ENCODE results near the gene IVD. TPM values are rescaled to one million over a fixed set of nuclear protein-coding genes. Genes with fewer than 3 reads are reported as not detected.

Gene IVD
- total and polyA plus RNA-seq, 2 donors: 18.8 to 28.3 TPM

DNA sequence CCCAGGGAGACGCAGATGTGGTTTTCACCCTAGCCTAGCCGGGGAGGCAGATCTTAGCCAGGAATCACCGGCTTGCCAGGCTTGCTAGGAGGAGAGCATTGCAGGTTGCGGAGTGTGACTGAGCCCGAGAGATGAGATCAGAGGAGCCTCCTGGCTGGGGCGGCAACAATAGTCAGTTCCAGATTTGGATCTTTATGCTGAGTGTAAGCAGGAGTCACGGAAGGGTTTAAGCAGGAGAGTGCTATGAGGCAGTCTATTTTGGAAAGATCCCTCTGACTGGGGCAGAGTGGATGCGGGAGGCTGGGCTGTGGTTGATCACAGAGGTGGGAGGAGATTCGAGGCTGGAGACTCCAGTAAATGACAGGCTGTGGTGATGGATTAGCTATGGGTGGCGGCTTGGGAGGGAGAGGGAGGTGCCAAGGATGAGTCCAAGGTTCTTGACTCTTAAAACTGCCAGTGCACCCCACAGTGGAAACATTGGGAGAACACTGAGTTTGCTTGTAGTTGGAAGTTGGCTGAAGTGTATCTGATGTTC is 24.7 kb downstream of the IVD start:
- peaks cover 3 to 11% of the 10 kb centered on the region in 2 donors for H3K4me1 ChIP-seq (ENCODE audit: control insufficient read depth in 2 of 2, insufficient read depth in 2 of 2, low read length in 2 of 2)
- 89% methylated on average over 10 of the region's 10 CpGs for WGBS
- DNase-seq (ENCODE audit: low read depth in 6 of 9, low spot score in 9 of 9): no peak
- no peak overlapping the region for H3K27ac ChIP-seq (ENCODE audit: low read depth in 1 of 2, low read length in 1 of 2)
- no peak overlapping the region for H3K4me3 ChIP-seq (ENCODE audit: low read length in 2 of 2)
- peaks cover 0 to 20% of the 10 kb centered on the region in 2 donors for H3K27me3 ChIP-seq (ENCODE audit: control insufficient read depth in 2 of 2, insufficient read depth in 1 of 2, low read length in 1 of 2)
- H3K9me3 ChIP-seq (ENCODE audit: control insufficient read depth in 2 of 2, insufficient read depth in 1 of 2, low read length in 1 of 2): no peaks in the 10 kb centered on the region
- no peaks in the 10 kb centered on the region for H3K36me3 ChIP-seq (ENCODE audit: control insufficient read depth in 2 of 2, insufficient read depth in 2 of 2, low read length in 1 of 2)

DNA sequence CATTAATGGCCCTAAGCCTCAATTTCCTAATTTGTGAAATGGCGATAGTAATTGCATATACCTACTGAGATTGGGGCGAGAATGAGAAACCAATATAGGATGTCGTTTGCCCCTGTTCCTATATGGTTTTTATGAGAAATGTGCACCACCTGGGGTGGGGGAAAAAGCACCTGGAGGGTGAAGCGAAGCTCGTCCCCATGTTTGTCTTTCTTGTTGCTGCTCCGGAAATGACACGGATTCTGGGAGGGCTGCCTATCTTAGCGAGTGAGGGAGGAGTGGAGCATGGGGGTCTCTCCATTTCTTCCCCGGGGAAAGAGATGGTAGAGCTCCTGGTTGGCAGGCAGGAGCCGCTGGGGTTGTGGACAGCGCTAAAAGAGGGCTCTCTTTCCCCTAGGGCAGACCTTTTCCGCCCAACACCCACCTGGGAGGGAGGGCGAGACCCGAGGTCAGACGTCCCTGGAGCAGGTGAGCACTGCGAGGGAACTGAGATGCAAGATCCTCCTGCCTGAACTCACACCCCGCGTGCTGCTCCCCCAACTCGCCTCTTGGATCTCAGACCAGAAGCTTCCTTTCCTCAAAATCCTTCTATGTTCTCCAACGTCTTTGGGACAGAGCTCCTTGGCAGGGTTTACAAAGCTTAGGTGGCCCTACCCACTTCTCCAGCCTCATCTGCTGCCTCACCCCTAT is 29.6 kb downstream of the IVD start:
- WGBS: 42% methylated on average over 20 of the region's 20 CpGs
- Histone ChIP-seq H3K27ac (ENCODE audit: low read depth in 1 of 2, low read length in 1 of 2) (peak overlapping the region in 1 of 2 donors; percentile 70), H3K27me3 (ENCODE audit: control insufficient read depth in 2 of 2, insufficient read depth in 1 of 2, low read length in 1 of 2) (peaks cover 40 to 65% of the 10 kb centered on the region in 2 donors), H3K4me3 (ENCODE audit: low read length in 2 of 2) (peak overlapping the region; percentile 32 to 44), H3K4me1 (ENCODE audit: control insufficient read depth in 2 of 2, insufficient read depth in 2 of 2, low read length in 2 of 2) (peaks cover 21 to 49% of the 10 kb centered on the region in 2 donors), H3K9me3 (ENCODE audit: control insufficient read depth in 2 of 2, insufficient read depth in 1 of 2, low read length in 1 of 2) (peaks cover 0 to 16% of the 10 kb centered on the region in 2 donors), H3K36me3 (ENCODE audit: control insufficient read depth in 2 of 2, insufficient read depth in 2 of 2, low read length in 1 of 2) (no peaks in the 10 kb centered on the region)
- DNase-seq (ENCODE audit: low read depth in 6 of 9, low spot score in 9 of 9): peak in 4 of 9 donors; percentile 47 to 73 (median 52)

DNA sequence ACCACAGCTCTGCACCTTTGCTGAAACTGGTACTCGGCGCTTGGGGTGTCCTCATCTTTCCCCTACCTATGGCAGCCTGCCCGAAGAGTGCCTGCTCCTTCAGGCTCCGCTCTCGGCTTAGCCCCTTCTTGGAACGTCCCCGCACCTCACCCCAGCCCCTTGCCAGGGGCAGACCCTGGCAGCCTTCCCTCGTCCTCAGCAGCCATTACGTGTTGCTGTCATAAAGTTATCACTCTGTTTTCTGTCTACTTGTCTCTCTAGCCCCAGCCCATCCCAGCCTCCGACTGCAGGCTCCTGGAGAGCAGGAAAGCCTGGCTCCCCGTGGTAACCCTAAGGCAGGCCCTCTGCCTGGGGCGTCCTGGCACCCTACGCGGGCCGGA is 30.1 kb downstream of the IVD start:
- no peaks in the 10 kb centered on the region for H3K36me3 ChIP-seq (ENCODE audit: control insufficient read depth in 2 of 2, insufficient read depth in 2 of 2, low read length in 1 of 2)
- H3K9me3 ChIP-seq (ENCODE audit: control insufficient read depth in 2 of 2, insufficient read depth in 1 of 2, low read length in 1 of 2): peaks cover 0 to 16% of the 10 kb centered on the region in 2 donors
- H3K4me1 ChIP-seq (ENCODE audit: control insufficient read depth in 2 of 2, insufficient read depth in 2 of 2, low read length in 2 of 2): peaks cover 24 to 52% of the 10 kb centered on the region in 2 donors
- peak overlapping the region in 1 of 2 donors; percentile 70 for H3K27ac ChIP-seq (ENCODE audit: low read depth in 1 of 2, low read length in 1 of 2)
- 11% methylated on average over 15 of the region's 15 CpGs for WGBS
- H3K4me3 ChIP-seq (ENCODE audit: low read length in 2 of 2): peak overlapping the region; percentile 32 to 44
- DNase-seq (ENCODE audit: low read depth in 6 of 9, low spot score in 9 of 9): peak in 1 of 9 donors; percentile 46
- peaks cover 42 to 67% of the 10 kb centered on the region in 2 donors for H3K27me3 ChIP-seq (ENCODE audit: control insufficient read depth in 2 of 2, insufficient read depth in 1 of 2, low read length in 1 of 2)

DNA sequence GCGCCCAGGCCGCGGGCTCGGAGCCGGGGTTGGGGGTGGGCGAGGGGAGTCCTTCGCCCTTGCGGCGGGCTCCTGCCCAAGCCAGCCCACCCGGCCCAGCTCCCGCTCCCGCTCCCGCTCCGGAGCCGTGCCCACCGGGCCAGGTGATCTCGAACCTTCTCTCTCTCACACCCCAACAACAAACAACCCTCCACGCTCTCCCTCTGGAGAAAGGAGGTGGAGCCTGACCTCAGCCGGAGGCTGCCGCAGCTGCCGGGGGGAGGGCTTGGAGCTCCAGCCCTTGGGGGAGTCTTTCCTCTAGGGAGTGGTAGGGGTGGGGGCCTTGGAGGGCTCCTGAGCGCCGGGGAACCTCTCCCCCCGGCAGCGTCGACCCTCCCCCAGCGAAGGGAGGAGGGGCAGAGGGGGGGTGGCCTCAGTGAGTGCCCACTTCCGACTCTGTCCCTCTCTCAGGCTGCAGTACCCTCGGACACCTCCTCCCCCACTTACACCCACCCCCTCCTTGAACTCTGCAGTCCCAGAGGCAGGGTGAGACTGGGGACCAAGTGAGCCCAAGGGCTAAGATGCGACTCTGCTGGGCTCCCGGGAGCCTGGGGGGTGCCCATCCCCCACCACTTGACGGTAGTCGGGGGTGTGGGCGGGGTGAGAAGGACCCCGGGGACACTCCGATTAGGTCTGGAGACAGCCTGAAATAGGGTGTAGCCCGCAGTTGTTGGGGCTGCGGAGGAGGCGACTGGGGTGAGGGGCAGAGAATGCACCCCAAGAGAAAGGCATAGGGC is 30.7 kb downstream of the IVD start:
- peaks cover 42 to 67% of the 10 kb centered on the region in 2 donors for H3K27me3 ChIP-seq (ENCODE audit: control insufficient read depth in 2 of 2, insufficient read depth in 1 of 2, low read length in 1 of 2)
- DNase-seq (ENCODE audit: low read depth in 6 of 9, low spot score in 9 of 9): peak in 3 of 9 donors; percentile 36 to 58 (median 53)

DNA sequence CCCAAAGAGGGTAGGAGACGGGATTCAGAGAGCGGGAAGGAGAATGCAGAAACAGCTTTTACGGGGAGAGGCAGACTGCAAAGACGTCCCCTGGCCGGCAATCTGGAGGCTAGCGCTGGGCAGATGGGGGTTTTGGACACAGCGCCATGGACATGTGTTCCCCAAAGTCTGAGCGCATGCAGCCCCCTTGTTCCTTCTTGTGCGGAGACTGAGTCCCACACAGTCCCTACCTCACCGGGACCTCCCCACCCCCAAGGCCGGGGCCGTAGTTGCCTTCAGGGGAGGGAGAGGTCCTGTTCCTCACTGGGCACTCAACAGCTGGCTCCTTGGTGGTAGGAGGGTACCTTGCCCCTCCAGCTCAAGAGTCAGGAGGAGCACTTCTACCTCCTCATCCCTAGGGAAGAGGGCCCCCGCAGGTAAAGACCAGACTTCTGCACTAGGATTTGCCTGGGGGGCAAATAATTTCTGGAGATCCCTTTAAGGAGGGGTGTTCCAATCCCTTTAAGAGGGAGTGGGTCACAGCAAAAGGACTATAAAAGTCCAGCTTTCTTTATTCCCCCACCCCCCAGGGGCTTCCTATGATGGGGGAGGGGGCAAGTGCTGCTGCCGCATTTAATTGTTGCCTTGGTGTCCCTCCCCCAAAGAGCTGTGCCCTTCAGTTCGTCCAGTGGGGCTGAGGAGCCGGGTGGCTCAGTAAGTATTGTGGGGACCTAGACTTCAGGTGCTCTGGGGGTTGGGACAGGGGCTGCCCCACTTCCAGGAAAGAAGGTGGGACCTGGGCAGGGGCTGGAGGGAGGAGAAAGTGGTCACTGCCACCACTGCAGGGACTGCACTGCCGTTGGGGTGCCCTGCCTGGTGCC is 31.5 kb downstream of the IVD start:
- no peaks in the 10 kb centered on the region for H3K36me3 ChIP-seq (ENCODE audit: control insufficient read depth in 2 of 2, insufficient read depth in 2 of 2, low read length in 1 of 2)
- H3K27ac ChIP-seq (ENCODE audit: low read depth in 1 of 2, low read length in 1 of 2): no peak overlapping the region
- peaks cover 43 to 72% of the 10 kb centered on the region in 2 donors for H3K27me3 ChIP-seq (ENCODE audit: control insufficient read depth in 2 of 2, insufficient read depth in 1 of 2, low read length in 1 of 2)
- WGBS: 16% methylated on average over 17 of the region's 17 CpGs
- H3K4me1 ChIP-seq (ENCODE audit: control insufficient read depth in 2 of 2, insufficient read depth in 2 of 2, low read length in 2 of 2): peaks cover 26 to 52% of the 10 kb centered on the region in 2 donors
- peaks cover 0 to 16% of the 10 kb centered on the region in 2 donors for H3K9me3 ChIP-seq (ENCODE audit: control insufficient read depth in 2 of 2, insufficient read depth in 1 of 2, low read length in 1 of 2)
- no peak overlapping the region for H3K4me3 ChIP-seq (ENCODE audit: low read length in 2 of 2)
- DNase-seq (ENCODE audit: low read depth in 6 of 9, low spot score in 9 of 9): no peak

More for the DNA sequence above, 30.7 kb downstream of the IVD start:
- peaks cover 0 to 16% of the 10 kb centered on the region in 2 donors for H3K9me3 ChIP-seq (ENCODE audit: control insufficient read depth in 2 of 2, insufficient read depth in 1 of 2, low read length in 1 of 2)
- H3K4me1 ChIP-seq (ENCODE audit: control insufficient read depth in 2 of 2, insufficient read depth in 2 of 2, low read length in 2 of 2): peaks cover 24 to 52% of the 10 kb centered on the region in 2 donors
- no peaks in the 10 kb centered on the region for H3K36me3 ChIP-seq (ENCODE audit: control insufficient read depth in 2 of 2, insufficient read depth in 2 of 2, low read length in 1 of 2)
- peak overlapping the region; percentile 32 to 44 for H3K4me3 ChIP-seq (ENCODE audit: low read length in 2 of 2)
- H3K27ac ChIP-seq (ENCODE audit: low read depth in 1 of 2, low read length in 1 of 2): no peak overlapping the region
- 1% methylated on average over 39 of the region's 39 CpGs for WGBS

DNA sequence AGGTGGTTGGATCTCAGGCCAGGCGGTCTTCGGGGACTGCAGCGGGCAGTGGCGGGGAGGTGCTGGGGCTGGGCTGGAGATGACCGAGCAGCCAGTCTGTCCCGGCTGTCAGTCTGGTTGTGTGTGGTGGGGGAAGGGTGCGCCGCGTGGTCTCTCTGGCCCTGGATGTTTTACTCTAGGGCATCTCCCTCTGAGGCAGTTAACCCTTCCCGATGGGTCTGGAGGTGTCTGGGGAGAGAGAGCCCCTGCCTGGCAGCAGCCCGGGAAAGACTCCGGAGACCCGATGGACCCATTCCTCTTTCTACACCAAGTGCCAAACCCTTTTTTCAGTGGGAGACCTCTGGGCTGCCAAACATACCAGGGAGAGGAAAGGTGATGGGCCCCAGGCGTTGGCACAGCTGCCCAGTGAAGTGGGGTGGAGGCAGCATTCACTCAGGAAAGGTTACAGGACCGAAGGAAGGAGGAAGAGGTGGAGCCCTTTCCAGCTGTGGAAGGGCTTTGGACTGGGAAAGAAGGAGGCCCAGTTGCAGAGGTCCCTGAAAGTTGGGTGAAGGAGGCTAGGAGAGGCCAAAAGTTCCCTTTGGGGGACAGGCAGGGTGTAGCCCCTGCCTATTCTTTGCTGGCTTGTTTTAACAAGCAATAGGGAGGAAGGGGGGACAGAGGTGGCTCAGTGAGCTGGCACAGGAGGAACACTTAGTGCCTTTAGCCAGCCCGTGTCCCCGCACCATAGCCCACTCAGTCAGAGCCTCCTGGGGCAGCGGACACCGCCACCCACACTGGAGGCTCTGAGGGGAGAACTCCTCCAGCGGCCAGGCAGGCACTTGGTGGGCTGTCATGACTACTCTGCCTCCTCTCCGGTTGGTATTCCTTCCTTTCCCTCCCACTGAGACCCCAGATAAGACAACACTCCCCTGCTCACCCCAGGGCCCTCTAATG is 32.4 kb downstream of the IVD start:
- DNase-seq (ENCODE audit: low read depth in 6 of 9, low spot score in 9 of 9): no peak
- no peak overlapping the region for H3K27ac ChIP-seq (ENCODE audit: low read depth in 1 of 2, low read length in 1 of 2)
- 78% methylated on average over 21 of the region's 21 CpGs for WGBS
- peaks cover 50 to 81% of the 10 kb centered on the region in 2 donors for H3K27me3 ChIP-seq (ENCODE audit: control insufficient read depth in 2 of 2, insufficient read depth in 1 of 2, low read length in 1 of 2)
- peaks cover 33 to 60% of the 10 kb centered on the region in 2 donors for H3K4me1 ChIP-seq (ENCODE audit: control insufficient read depth in 2 of 2, insufficient read depth in 2 of 2, low read length in 2 of 2)
- no peaks in the 10 kb centered on the region for H3K36me3 ChIP-seq (ENCODE audit: control insufficient read depth in 2 of 2, insufficient read depth in 2 of 2, low read length in 1 of 2)
- no peak overlapping the region for H3K4me3 ChIP-seq (ENCODE audit: low read length in 2 of 2)
- peaks cover 0 to 16% of the 10 kb centered on the region in 2 donors for H3K9me3 ChIP-seq (ENCODE audit: control insufficient read depth in 2 of 2, insufficient read depth in 1 of 2, low read length in 1 of 2)

DNA sequence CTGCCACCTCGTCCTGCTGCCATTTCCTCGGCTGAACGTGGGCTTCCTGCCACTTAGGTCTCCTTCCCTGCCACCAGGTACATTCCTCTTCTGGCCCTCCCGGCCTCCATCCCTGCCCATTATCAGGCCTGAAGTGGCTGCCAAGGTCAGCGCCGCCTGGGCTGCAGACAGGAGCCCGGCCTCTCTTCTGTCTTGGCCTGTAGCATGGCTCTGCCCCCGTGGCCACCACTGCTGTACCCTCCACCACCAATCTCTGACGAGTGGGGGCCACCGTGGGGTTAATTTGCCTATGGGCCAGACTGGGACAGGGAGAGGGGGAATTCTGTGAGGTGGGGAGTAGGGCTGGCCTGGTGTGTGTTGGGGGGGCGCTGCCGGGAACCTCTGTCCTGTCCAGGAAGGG is 33.1 kb downstream of the IVD start:
- Histone ChIP-seq H3K4me1 (ENCODE audit: control insufficient read depth in 2 of 2, insufficient read depth in 2 of 2, low read length in 2 of 2) (peaks cover 35 to 61% of the 10 kb centered on the region in 2 donors), H3K4me3 (ENCODE audit: low read length in 2 of 2) (no peak overlapping the region), H3K27ac (ENCODE audit: low read depth in 1 of 2, low read length in 1 of 2) (no peak overlapping the region), H3K36me3 (ENCODE audit: control insufficient read depth in 2 of 2, insufficient read depth in 2 of 2, low read length in 1 of 2) (no peaks in the 10 kb centered on the region), H3K27me3 (ENCODE audit: control insufficient read depth in 2 of 2, insufficient read depth in 1 of 2, low read length in 1 of 2) (peaks cover 51 to 86% of the 10 kb centered on the region in 2 donors), H3K9me3 (ENCODE audit: control insufficient read depth in 2 of 2, insufficient read depth in 1 of 2, low read length in 1 of 2) (peaks cover 0 to 16% of the 10 kb centered on the region in 2 donors)
- no peak for DNase-seq (ENCODE audit: low read depth in 6 of 9, low spot score in 9 of 9)
- 84% methylated on average over 12 of the region's 12 CpGs for WGBS

Measured in thymus (tissue), 11 donors.